ENCODE results near the gene RGS7.
"Not testable (repeated sequence)": the region's sequence is repeated elsewhere in the genome, so short reads cannot be mapped to it uniquely, and the experiment has no call there.

Gene RGS7

GRCh38 chr1:241202401-241202800, 154.6 kb downstream of the RGS7 start:
- DNase-seq, result no peak

- DNase-seq, result no peak
These were observed 170.3 kb downstream of the RGS7 start for GRCh38 chr1:241186716-241187115.

DNA sequence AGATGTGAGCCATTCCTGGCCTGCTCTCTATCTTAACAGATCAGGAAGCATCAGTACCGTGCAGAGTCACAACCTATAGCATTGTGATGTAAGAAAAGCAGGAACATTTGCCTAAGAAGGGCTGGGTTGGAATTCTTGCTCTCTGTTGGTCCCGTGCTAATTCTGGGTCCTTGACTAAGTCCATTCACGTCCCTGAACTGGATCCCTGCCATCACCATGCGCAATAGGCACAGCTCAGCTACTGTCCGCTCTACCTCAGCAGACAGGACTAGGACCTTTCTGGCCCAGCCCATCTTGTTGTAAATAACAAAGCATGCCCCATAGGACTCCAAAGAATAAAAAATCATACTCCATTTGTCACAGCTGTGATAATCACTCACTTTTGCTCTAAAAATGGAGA, 175.0 kb downstream of the RGS7 start:
- DNase-seq, result no peak

DNA sequence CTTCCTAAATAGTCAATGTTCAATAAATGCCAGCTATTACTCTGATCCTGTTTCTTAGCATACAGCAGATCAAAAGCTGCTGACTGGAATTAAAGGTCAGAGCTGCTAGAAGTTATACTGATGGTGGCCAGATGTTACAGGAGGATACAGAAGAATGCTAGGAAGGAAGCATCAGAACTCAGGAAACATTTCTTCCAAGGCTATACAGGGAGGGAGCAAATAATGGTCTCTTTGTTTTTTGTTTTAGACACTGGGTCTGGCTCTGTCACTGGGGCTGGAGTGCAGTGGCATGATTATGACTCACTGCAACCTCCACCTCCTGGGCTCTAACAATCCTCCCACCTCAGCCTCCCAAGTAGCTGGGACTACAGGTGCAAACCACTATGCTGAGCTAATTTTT, 175.5 kb downstream of the RGS7 start:
- no peak for DNase-seq

GRCh38 chr1:241180569-241180968, 176.4 kb downstream of the RGS7 start:
- DNase-seq, result no peak

DNA sequence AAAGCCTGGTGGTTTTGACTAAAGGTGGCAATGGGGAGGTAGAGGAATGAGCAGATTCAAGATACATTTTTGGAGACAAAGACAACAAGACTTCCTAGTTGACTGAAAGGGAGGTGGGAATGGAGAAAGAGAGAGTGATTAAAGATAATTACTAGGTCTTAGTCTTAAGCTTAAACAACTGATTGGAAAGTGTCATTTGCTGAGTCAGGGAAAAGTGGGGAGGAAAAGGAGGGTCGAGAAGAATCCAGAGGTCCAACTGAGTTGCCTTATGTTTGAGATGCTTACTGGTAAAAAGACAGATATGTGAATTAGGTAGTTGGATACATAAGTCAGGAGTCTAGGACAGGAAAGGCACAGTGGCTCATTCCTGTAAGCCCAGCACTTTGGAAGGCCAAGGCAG, 179.3 kb downstream of the RGS7 start:
- no peak for DNase-seq

DNA sequence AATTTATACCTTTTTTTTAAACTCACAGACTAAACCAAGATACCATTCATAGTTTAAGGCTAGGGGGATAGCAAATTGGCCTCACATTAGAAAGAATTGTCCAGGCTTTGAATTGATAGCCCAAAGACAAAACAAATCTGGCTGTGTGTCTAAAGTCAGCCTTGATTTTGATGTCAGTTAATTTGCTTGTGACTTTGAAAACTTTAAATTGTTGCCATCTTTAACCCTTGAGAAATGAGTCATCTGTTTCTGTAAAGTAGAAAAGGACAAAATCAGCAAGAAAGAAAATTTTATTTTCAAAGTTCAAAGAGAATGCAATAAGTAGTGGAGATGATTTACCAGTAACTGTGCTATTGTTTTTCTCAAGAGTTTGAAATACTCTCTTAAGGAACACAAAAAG, 184.5 kb downstream of the RGS7 start:
- no peak for DNase-seq

DNA sequence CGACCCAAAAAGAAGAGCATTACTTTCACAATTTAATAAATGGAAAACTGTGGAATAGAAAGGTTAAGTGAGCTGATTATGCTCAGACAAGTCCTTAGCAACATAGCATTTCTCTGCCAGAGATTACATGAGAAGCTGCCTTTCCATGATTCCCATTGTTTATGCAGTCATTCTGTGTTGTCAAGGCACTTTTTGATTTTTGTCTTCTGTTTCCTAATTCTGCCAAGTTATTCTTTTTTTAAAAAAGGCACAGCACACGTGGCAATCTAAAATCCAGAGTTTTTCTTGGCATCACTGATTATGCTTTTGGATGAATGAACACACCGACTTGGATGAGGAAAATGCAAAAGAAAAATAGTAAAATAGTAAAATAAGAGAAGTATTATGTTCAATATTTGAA, 185.0 kb downstream of the RGS7 start:
- no peak for DNase-seq

GRCh38 chr1:241167121-241167630, 189.8 kb downstream of the RGS7 start:
- DNase-seq, result no peak

DNA sequence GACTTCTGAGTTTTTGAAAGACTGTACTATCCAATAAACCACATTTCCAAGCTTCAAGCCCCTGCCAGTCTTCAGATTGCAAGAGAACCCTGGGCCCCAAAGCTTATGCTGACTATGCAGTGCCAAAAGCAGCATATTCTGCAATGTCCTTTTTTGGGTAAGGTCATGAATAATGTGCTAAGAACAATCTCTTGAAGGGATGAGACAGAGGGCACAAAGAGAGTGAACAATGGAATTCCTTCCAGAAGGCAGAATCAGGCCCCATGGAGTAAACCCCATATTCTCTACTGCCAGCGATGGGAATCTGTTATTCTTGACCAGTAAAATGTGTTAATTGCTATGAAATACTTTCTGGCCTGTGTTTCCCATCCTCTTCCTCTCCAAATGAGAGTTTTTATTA, 190.4 kb downstream of the RGS7 start:
- DNase-seq, result no peak

DNA sequence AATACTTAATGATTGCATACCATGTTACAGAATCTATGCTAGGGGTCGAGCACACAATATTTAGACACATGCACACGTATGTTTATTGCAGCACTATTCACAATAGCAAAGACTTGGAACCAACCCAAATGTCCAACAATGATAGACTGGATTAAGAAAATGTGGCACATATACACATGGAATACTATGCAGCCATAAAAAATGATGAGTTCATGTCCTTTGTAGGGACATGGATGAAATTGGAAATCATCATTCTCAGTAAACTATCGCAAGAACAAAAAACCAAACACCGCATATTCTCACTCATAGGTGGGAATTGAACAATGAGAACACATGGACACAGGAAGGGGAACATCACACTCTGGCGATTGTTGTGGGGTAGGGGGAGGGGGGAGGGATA, 191.7 kb downstream of the RGS7 start:
- not testable (repeated sequence) for DNase-seq

- no peak for DNase-seq
These were observed 193.6 kb downstream of the RGS7 start for GRCh38 chr1:241163363-241163762.

DNA sequence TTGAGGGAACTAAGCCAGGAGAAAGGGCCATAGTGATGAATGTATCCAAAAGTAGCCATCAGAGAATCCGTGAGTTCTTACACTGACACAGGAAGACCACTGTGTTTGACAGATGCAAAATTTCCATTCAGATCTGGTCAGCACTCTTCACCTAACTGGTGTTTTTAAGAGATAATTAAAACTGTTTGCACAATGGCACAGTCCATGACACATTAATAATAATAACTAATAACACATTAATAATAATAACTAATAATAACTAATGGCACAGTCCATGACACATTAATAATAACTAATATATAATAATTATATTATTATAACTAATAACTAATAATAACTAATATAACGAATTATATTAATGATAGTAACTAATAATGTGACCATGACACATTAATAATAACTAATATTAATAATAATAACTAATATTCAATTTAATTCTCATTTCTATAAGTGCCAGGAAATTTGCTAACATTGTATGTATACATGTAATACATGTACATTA, 195.8 kb downstream of the RGS7 start:
- DNase-seq, result no peak

DNA sequence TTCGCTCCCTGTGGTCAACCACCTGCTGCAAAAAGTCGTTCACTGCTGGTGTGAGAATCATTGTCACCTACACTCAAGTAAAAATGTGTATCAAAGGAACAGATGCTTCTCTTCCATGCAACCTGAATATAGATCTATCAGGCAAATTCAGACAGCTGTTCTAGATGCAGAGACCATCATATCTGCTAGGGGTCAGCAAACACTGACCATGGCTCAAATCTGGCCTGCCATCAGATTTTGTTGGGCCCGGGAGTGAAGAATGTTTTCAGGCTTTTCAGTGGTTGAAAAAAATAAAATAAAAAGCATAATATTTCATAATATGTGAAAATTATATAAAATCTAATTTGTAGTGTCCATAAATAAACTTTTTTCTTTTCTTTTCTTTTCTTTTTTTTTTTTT, 199.6 kb downstream of the RGS7 start:
- no peak for DNase-seq

- no peak for DNase-seq
These were observed 200.6 kb downstream of the RGS7 start for GRCh38 chr1:241156231-241156965.

- no peak for DNase-seq
These were observed 211.1 kb downstream of the RGS7 start for GRCh38 chr1:241145881-241146280.

DNA sequence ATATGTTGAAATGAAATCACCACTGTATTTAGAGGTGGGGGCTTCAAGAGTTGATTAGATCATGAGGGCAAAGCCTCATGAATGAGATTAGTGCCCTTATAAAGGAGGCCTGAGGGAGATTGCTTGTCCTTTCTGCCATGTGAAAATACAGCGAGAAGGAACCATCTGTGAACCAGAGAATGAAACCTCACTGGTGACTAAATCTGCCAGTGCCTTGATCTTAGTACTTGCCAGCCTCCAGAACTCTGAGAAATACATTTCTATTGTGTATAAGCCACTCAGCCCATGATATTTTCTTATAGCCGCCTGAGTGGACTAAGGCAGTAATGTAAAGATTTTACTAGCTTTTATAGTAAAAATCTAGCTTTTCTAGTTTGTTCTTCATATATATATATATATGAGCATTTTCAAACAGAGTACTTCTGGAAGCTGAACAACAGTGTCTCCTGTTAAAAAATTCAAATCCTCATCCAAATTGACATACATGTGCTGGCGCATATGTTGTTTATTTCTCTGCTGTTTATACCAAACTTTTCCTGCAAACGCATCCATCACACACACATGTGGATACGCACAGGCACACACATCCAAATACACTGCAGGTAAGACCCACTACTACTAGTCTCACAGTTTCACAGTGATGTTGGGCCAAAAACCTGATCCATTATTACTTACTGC, 213.1 kb downstream of the RGS7 start:
- DNase-seq, result no peak

DNA sequence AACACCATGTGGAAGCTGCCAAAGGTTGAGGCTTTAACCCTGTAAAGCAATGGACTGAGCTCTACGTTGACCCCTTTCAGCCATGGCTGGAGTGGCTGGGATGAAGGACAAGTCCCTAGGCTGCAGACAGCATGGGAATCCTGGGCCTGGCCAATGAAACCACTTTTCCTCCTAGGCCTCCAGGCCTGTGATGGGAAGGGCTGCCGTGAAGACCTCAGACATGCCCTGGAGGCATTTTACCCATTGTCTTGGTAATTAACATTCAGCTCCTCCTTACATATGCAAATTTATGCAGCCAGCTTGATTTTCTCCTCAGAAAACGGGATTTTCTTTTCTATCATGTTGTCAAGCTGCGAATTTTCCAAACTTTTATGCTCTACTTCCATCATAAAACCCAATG, 214.5 kb downstream of the RGS7 start:
- DNase-seq, result no peak

- not testable (repeated sequence) for DNase-seq
These were observed 215.4 kb downstream of the RGS7 start for GRCh38 chr1:241141646-241142045.

DNA sequence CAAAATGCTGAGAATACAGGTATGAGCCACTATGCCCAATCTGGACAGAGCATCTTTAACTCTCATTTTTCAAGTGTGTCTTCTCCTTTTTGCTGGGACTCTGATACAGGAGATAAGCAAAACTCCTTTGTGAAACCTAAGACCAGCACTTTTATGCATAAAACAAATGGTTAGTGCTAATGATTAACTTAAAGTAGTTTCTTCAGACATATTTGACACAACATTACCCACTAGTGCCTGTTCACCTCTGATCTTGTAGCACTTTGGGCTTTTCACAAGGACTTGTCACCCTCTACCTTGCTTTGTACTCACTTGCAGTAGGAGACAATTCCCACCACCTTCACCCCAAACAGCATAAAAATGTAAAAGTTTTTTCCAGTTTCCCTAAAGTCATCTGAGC, 216.3 kb downstream of the RGS7 start:
- DNase-seq, result no peak

DNA sequence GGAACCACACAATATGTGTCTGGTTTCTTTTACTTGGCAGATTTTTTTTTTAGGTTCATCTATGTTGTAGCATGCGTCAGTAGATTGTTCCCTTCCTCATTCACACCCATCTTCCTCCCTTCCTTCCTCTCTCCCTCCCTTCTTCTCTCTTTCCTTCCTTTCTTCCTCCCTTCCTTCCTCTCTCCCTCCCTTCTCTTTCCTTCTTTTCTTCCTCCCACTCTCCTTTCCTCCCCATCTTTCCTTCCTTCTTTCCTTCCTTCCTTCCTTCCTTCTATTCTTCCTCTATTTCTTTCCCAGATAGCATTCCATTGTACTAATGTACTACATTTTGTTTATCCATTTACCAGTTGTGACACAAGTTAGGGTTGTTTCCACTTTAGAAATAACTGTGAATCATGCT, 218.0 kb downstream of the RGS7 start:
- DNase-seq, result no peak

DNA sequence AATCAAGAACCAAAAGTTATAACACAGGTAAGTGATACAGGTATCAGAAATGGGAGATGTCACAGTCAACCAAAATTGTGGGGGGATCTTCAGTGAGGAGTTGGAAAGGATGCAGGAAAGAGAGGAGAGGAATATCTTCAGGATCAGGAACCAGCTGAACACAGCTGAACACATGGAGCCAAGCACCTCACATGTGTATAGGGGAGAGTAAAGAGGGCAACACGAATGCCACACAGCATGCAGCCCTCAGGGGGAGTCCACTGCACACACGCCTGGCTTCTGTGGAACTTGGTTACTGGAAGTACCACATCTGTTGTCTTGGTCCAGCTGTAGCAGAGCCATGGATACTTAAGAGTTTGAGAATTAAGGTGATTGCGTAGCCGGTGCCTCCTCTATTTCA, 218.8 kb downstream of the RGS7 start:
- DNase-seq, result no peak

GRCh38 chr1:241136389-241136788, 220.6 kb downstream of the RGS7 start:
- no peak for DNase-seq

GRCh38 chr1:241131636-241132194, 225.3 kb downstream of the RGS7 start:
- no peak for DNase-seq
